Measurements from ENCODE around the gene FLAD1.

Gene FLAD1

DNA sequence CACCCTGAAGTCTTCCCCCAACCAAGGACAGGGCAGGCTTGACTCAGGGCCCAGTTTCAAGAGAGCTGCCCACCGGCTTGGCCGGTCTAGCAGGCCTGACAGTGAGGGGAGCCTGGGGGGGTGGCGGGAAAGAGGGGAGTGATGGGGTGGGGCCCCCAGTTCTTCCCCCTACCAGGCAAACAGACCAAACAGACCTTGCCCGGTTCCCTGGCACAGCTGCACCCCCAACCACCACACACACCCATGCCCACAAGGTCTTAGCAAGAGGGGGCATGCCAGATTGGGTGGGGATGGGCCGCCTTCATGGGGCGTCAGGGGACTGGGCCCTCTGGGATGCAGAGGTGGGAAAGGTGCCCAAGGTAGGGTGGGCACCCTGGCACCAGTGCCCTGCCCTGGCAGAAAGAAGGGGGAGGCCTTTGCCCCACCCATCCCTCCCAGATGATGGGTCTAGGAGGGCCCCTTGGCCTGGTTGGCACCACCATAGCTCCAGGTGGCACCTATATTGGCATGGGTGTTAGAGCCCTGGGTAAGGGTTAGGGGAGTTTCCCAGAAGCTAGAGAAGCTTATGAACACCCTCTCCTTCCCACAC, 28.4 kb downstream of the FLAD1 start:
- Histone ChIP-seq H3K4me1 (ENCODE audit: control insufficient read depth in 1 of 2, insufficient read depth in 2 of 2, low read length in 2 of 2) (peaks cover 11 to 18% of the 10 kb centered on the region in 2 experiments), H4K91ac (ENCODE audit: low read depth, low read length) (no peak overlapping the region), H3K4me2 (ENCODE audit: low read length) (no peak overlapping the region), H3K36me3 (ENCODE audit: control insufficient read depth in 1 of 2, insufficient read depth in 2 of 2, low read length in 2 of 2) (peaks cover 29 to 32% of the 10 kb centered on the region in 2 experiments), H2BK12ac (ENCODE audit: low read length) (no peak overlapping the region), H4K12ac (ENCODE audit: low read depth, low read length) (no peak overlapping the region), H3K4ac (ENCODE audit: low read depth, low read length) (no peak overlapping the region), H3K9me3 (ENCODE audit: insufficient read depth, low read depth, low read length) (peaks cover 1% of the 10 kb centered on the region), H3K27ac (ENCODE audit: low read depth, low read length) (no peak overlapping the region), H3K79me1 (ENCODE audit: low read length) (peaks cover under 1% of the 10 kb centered on the region), H3K9ac (ENCODE audit: low read length) (no peak overlapping the region), H4K8ac (ENCODE audit: low read depth, low read length) (no peak overlapping the region), H2BK120ac (ENCODE audit: insufficient read depth, low read length, poor library complexity) (no peak overlapping the region), H3K23ac (ENCODE audit: low read length) (no peak overlapping the region), H2AFZ (ENCODE audit: insufficient read depth, low read length, poor library complexity) (no peak overlapping the region), H3K4me3 (ENCODE audit: low read depth, low read length) (no peak overlapping the region), H3K18ac (ENCODE audit: low read length) (no peak overlapping the region), H2BK5ac (ENCODE audit: low read depth, low read length, poor library complexity) (no peak overlapping the region), H3K27me3 (ENCODE audit: insufficient read depth, low read length) (no peaks in the 10 kb centered on the region), H3K79me2 (ENCODE audit: control insufficient read depth, insufficient read depth, low read length, poor library complexity) (peaks cover 3% of the 10 kb centered on the region), H3K14ac (ENCODE audit: low read length) (no peak overlapping the region), H2AK5ac (ENCODE audit: low read length) (no peak overlapping the region)
- DNase-seq, result no peak
- no CpG with 5 or more reads among the region's 6 CpGs for WGBS (ENCODE audit: extremely low coverage, insufficient coverage, insufficient read length)

GRCh38 chr1:155012026-155012546, 28.9 kb downstream of the FLAD1 start:
- Histone ChIP-seq H3K27me3 (ENCODE audit: insufficient read depth, low read length) (no peaks in the 10 kb centered on the region), H3K27ac (ENCODE audit: low read depth, low read length) (no peak overlapping the region), H2AFZ (ENCODE audit: insufficient read depth, low read length, poor library complexity) (no peak overlapping the region), H3K4ac (ENCODE audit: low read depth, low read length) (no peak overlapping the region), H4K12ac (ENCODE audit: low read depth, low read length) (no peak overlapping the region), H3K4me1 (ENCODE audit: control insufficient read depth in 1 of 2, insufficient read depth in 2 of 2, low read length in 2 of 2) (peaks cover 14 to 22% of the 10 kb centered on the region in 2 experiments), H4K8ac (ENCODE audit: low read depth, low read length) (no peak overlapping the region), H3K36me3 (ENCODE audit: control insufficient read depth in 1 of 2, insufficient read depth in 2 of 2, low read length in 2 of 2) (peaks cover 31 to 32% of the 10 kb centered on the region in 2 experiments), H4K91ac (ENCODE audit: low read depth, low read length) (no peak overlapping the region), H2AK5ac (ENCODE audit: low read length) (no peak overlapping the region), H3K23ac (ENCODE audit: low read length) (no peak overlapping the region), H3K18ac (ENCODE audit: low read length) (no peak overlapping the region), H2BK5ac (ENCODE audit: low read depth, low read length, poor library complexity) (no peak overlapping the region), H3K14ac (ENCODE audit: low read length) (no peak overlapping the region), H3K79me2 (ENCODE audit: control insufficient read depth, insufficient read depth, low read length, poor library complexity) (peaks cover 3% of the 10 kb centered on the region), H3K4me3 (ENCODE audit: low read depth, low read length) (no peak overlapping the region), H2BK120ac (ENCODE audit: insufficient read depth, low read length, poor library complexity) (no peak overlapping the region), H3K9me3 (ENCODE audit: insufficient read depth, low read depth, low read length) (peaks cover 1% of the 10 kb centered on the region), H3K4me2 (ENCODE audit: low read length) (no peak overlapping the region), H3K9ac (ENCODE audit: low read length) (no peak overlapping the region), H2BK12ac (ENCODE audit: low read length) (no peak overlapping the region), H3K79me1 (ENCODE audit: low read length) (peaks cover 6% of the 10 kb centered on the region)
- DNase-seq, result no peak
- WGBS (ENCODE audit: extremely low coverage, insufficient coverage, insufficient read length), result no CpG with 5 or more reads among the region's 9 CpGs

DNA sequence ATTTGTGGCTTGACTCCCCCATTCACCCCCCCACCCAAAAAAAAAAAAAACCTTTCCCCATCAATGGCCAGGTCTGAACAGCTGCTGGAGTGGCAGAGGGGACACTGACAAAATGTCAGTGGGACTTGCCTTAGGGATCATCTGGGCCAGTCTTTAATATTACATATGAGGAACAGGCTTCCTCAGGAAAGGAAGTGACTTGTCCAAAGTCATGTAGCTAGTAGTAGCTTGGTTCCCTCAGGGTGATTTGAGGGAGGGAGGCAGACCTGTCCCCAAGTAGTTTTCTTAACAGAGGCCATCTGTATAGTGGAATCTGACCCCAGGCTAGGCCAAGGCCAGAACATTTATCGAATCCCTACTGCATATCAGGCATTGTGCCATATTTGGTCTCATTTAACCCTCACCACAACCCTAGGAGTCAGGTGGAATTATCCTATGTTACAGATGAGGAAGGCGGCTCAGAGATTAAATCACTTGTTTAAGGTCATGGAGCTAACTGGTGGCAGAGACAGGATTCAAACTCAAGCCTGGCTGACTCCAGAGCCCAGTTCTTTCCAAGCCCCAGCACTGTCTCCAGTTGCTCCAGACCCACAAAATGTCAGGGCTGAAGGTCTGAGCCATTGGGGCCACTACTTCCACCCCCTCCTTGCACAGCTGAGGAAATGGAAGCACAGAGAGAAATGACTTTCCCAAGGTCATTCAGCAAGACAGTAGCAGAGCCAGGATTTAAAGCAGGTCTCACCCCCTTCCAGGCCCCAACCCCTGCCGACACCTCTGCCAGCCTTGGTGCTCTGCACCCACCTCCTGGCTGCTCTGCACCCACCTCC, 29.8 kb downstream of the FLAD1 start:
- Histone ChIP-seq H2AFZ (ENCODE audit: insufficient read depth, low read length, poor library complexity) (no peak overlapping the region), H3K4me1 (ENCODE audit: control insufficient read depth in 1 of 2, insufficient read depth in 2 of 2, low read length in 2 of 2) (peaks cover 16 to 24% of the 10 kb centered on the region in 2 experiments), H2BK5ac (ENCODE audit: low read depth, low read length, poor library complexity) (no peak overlapping the region), H3K4ac (ENCODE audit: low read depth, low read length) (no peak overlapping the region), H3K27me3 (ENCODE audit: insufficient read depth, low read length) (no peaks in the 10 kb centered on the region), H3K9ac (ENCODE audit: low read length) (no peak overlapping the region), H3K4me2 (ENCODE audit: low read length) (no peak overlapping the region), H3K18ac (ENCODE audit: low read length) (peak overlapping the region; percentile 29), H4K8ac (ENCODE audit: low read depth, low read length) (no peak overlapping the region), H3K79me2 (ENCODE audit: control insufficient read depth, insufficient read depth, low read length, poor library complexity) (peaks cover 3% of the 10 kb centered on the region), H3K27ac (ENCODE audit: low read depth, low read length) (no peak overlapping the region), H4K12ac (ENCODE audit: low read depth, low read length) (no peak overlapping the region), H3K14ac (ENCODE audit: low read length) (no peak overlapping the region), H3K4me3 (ENCODE audit: low read depth, low read length) (no peak overlapping the region), H3K23ac (ENCODE audit: low read length) (no peak overlapping the region), H2AK5ac (ENCODE audit: low read length) (no peak overlapping the region), H3K9me3 (ENCODE audit: insufficient read depth, low read depth, low read length) (peaks cover 1% of the 10 kb centered on the region), H4K91ac (ENCODE audit: low read depth, low read length) (no peak overlapping the region), H2BK12ac (ENCODE audit: low read length) (no peak overlapping the region), H2BK120ac (ENCODE audit: insufficient read depth, low read length, poor library complexity) (no peak overlapping the region), H3K36me3 (ENCODE audit: control insufficient read depth in 1 of 2, insufficient read depth in 2 of 2, low read length in 2 of 2) (peaks cover 31 to 32% of the 10 kb centered on the region in 2 experiments), H3K79me1 (ENCODE audit: low read length) (peaks cover 14% of the 10 kb centered on the region)
- WGBS (ENCODE audit: extremely low coverage, insufficient coverage, insufficient read length), result no CpG with 5 or more reads among the region's 3 CpGs
- no peak for DNase-seq

DNA sequence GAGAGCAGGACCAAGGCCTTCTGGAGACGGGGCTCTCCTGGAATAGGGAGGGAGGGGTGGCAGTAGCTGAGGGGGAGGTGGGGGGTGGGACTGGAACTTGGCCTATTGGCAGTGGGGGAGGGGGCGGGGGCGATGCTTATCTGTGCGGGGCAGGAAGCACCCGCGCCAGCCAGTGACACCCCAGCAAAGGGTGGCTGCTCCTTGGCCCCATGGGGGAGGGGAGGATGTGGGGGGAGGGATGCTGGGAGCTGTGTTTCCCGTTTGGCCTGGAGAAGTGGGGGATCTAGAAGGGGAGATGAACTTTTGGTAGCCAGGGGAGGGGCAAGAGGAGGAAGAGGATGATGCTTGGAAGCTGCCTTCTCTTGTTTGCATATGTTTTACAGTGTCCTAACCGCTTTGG, 30.5 kb downstream of the FLAD1 start:
- Histone ChIP-seq H2BK12ac (ENCODE audit: low read length) (no peak overlapping the region), H3K23ac (ENCODE audit: low read length) (no peak overlapping the region), H4K12ac (ENCODE audit: low read depth, low read length) (no peak overlapping the region), H3K27me3 (ENCODE audit: insufficient read depth, low read length) (no peaks in the 10 kb centered on the region), H3K9me3 (ENCODE audit: insufficient read depth, low read depth, low read length) (peaks cover 1% of the 10 kb centered on the region), H2BK120ac (ENCODE audit: insufficient read depth, low read length, poor library complexity) (no peak overlapping the region), H4K91ac (ENCODE audit: low read depth, low read length) (no peak overlapping the region), H2AK5ac (ENCODE audit: low read length) (no peak overlapping the region), H3K36me3 (ENCODE audit: control insufficient read depth in 1 of 2, insufficient read depth in 2 of 2, low read length in 2 of 2) (peaks cover 31 to 32% of the 10 kb centered on the region in 2 experiments), H3K18ac (ENCODE audit: low read length) (no peak overlapping the region), H3K79me1 (ENCODE audit: low read length) (peaks cover 15% of the 10 kb centered on the region), H3K14ac (ENCODE audit: low read length) (no peak overlapping the region), H3K4me2 (ENCODE audit: low read length) (no peak overlapping the region), H3K4me3 (ENCODE audit: low read depth, low read length) (no peak overlapping the region), H3K79me2 (ENCODE audit: control insufficient read depth, insufficient read depth, low read length, poor library complexity) (peaks cover 3% of the 10 kb centered on the region), H4K8ac (ENCODE audit: low read depth, low read length) (no peak overlapping the region), H3K27ac (ENCODE audit: low read depth, low read length) (no peak overlapping the region), H2AFZ (ENCODE audit: insufficient read depth, low read length, poor library complexity) (no peak overlapping the region), H3K9ac (ENCODE audit: low read length) (no peak overlapping the region), H3K4me1 (ENCODE audit: control insufficient read depth in 1 of 2, insufficient read depth in 2 of 2, low read length in 2 of 2) (peaks cover 15 to 20% of the 10 kb centered on the region in 2 experiments), H3K4ac (ENCODE audit: low read depth, low read length) (no peak overlapping the region), H2BK5ac (ENCODE audit: low read depth, low read length, poor library complexity) (no peak overlapping the region)
- WGBS (ENCODE audit: extremely low coverage, insufficient coverage, insufficient read length), result no CpG with 5 or more reads among the region's 8 CpGs
- no peak for DNase-seq

Data from trophoblast cell (in vitro differentiated cells and primary cell).